GM12891 (cell line): ENCODE results near the gene MAP3K13.

Experiments
- PAX5 ChIP-seq: IDR thresholded peaks from 2 replicates; pipeline ENCODE4 v1.6.1; 2011; ENCODE audit warnings: low read length, moderate library complexity, mild to moderate bottlenecking; ENCODE audit not compliant: insufficient read depth, severe bottlenecking
- POLR2A ChIP-seq: IDR thresholded peaks from 2 replicates; pipeline ENCODE4 v1.6.1; 2011; ENCODE audit warnings: low read depth, low read length, control low read depth
- POLR2AphosphoS5 ChIP-seq: IDR thresholded peaks from 2 replicates; pipeline ENCODE4 v1.6.1; 2011; ENCODE audit warnings: low read depth, low read length, control low read depth
- SPI1 ChIP-seq: IDR thresholded peaks from 2 replicates; pipeline ENCODE4 v1.6.1; 2011; ENCODE audit warnings: low read depth, low read length, control low read depth
- TAF1 ChIP-seq: IDR thresholded peaks from 2 replicates; pipeline ENCODE4 v1.6.1; 2011; ENCODE audit warnings: low read depth, low read length, control low read depth

GRCh38 chr3:185328324-185329004 lies 34.5 kb upstream of the MAP3K13 start:
- no peak for TF ChIP-seq PAX5
- no peak for TF ChIP-seq POLR2AphosphoS5
- no peak for TF ChIP-seq POLR2A
- TF ChIP-seq TAF1: no peak
- no peak for TF ChIP-seq SPI1
